Peyer's patch (tissue), 4 donors: ENCODE data around the gene ZC3H7B.

Source experiments
- POLR2A ChIP-seq, 2 donors: fragments of 450-650 bp; IDR thresholded peaks; one replicate each; pipeline ENCODE4 v1.5.1; 2017; ENCODE audit warnings: antibody characterized with exemption in 2 of 2, mild to moderate bottlenecking in 2 of 2, moderate library complexity in 2 of 2
- TF ChIP-seq, protein P1 (sequence below), 6 experiments: fragments of 450-650 bp in 4 of 6; fragments of 200-600 bp in 2 of 6; sonication (generic) in 1 of 6; IDR thresholded peaks; one replicate each; pipeline ENCODE4 v1.5.1; 2017 to 2019; ENCODE audit warnings: antibody characterized with exemption in 6 of 6, mild to moderate bottlenecking in 3 of 6, moderate library complexity in 1 of 6

DNA sequence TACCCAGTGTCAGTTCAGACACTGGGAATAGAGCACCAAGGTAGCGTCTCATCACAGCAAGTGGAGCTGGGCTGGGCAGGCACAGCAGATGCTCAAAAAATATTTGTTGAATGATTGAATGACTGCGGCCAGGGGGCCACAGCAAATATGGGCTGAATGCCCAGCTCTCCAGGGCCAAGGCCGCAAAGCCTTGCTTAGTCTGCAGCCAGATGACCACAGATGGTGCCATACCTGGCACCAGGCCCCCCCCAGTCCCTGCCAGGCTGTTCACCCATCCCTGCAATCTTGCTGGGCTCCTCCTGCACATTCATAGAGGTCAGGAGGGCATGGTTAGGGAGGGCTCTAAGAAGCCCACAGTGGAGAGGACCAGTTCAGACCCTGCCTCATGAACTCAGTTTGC is 32.9 kb downstream of the ZC3H7B start:
- TF ChIP-seq POLR2A (IDR thresholded peaks at IDR 0.05) = no peak
- TF ChIP-seq, protein P1, sequence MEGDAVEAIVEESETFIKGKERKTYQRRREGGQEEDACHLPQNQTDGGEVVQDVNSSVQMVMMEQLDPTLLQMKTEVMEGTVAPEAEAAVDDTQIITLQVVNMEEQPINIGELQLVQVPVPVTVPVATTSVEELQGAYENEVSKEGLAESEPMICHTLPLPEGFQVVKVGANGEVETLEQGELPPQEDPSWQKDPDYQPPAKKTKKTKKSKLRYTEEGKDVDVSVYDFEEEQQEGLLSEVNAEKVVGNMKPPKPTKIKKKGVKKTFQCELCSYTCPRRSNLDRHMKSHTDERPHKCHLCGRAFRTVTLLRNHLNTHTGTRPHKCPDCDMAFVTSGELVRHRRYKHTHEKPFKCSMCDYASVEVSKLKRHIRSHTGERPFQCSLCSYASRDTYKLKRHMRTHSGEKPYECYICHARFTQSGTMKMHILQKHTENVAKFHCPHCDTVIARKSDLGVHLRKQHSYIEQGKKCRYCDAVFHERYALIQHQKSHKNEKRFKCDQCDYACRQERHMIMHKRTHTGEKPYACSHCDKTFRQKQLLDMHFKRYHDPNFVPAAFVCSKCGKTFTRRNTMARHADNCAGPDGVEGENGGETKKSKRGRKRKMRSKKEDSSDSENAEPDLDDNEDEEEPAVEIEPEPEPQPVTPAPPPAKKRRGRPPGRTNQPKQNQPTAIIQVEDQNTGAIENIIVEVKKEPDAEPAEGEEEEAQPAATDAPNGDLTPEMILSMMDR (IDR thresholded peaks at IDR 0.05) = no peak
